ENCODE measurements around the gene SRMS. TPM values are rescaled to one million over a fixed set of nuclear protein-coding genes. Genes with fewer than 3 reads are reported as not detected.

Gene SRMS
- total RNA-seq, 1 donor from 2014 or later: not detected

GRCh38 chr20:63587776-63588591 lies 40.4 kb upstream of the SRMS start:
- no peak for ATAC-seq
- H3K4me1 ChIP-seq: no peaks in the 10 kb centered on the region
- H3K27ac ChIP-seq: no peak overlapping the region
- peaks cover 44% of the 10 kb centered on the region for H3K36me3 ChIP-seq
- H3K9me3 ChIP-seq: no peaks in the 10 kb centered on the region
- intact Hi-C loops (cut with DNase I): no loop called here
- DNase-seq: no peak
- no peak overlapping the region for H3K4me3 ChIP-seq
- no peaks in the 10 kb centered on the region for H3K27me3 ChIP-seq (ENCODE audit: low read depth)
- TF ChIP-seq, protein P1, sequence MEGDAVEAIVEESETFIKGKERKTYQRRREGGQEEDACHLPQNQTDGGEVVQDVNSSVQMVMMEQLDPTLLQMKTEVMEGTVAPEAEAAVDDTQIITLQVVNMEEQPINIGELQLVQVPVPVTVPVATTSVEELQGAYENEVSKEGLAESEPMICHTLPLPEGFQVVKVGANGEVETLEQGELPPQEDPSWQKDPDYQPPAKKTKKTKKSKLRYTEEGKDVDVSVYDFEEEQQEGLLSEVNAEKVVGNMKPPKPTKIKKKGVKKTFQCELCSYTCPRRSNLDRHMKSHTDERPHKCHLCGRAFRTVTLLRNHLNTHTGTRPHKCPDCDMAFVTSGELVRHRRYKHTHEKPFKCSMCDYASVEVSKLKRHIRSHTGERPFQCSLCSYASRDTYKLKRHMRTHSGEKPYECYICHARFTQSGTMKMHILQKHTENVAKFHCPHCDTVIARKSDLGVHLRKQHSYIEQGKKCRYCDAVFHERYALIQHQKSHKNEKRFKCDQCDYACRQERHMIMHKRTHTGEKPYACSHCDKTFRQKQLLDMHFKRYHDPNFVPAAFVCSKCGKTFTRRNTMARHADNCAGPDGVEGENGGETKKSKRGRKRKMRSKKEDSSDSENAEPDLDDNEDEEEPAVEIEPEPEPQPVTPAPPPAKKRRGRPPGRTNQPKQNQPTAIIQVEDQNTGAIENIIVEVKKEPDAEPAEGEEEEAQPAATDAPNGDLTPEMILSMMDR (IDR thresholded peaks at IDR 0.05): no peak

- TF ChIP-seq, protein P1 (IDR thresholded peaks at IDR 0.05): no peak
- Histone ChIP-seq H3K27ac (no peak overlapping the region), H3K36me3 (peaks cover 37% of the 10 kb centered on the region), H3K9me3 (no peaks in the 10 kb centered on the region), H3K27me3 (ENCODE audit: low read depth) (no peaks in the 10 kb centered on the region), H3K4me3 (no peak overlapping the region), H3K4me1 (no peaks in the 10 kb centered on the region)
- DNase-seq (no peak), ATAC-seq (no peak)
- intact Hi-C loops (cut with DNase I): no loop called here
Measured at GRCh38 chr20:63587256-63587655, 39.7 kb upstream of the SRMS start.

- intact Hi-C loops (cut with DNase I): no loop called here
- peaks cover 33% of the 10 kb centered on the region for H3K36me3 ChIP-seq
- no peaks in the 10 kb centered on the region for H3K9me3 ChIP-seq
- TF ChIP-seq, protein P1 (IDR thresholded peaks at IDR 0.05): no peak
- no peak for ATAC-seq
- no peak for DNase-seq
- H3K4me3 ChIP-seq: no peak overlapping the region
- no peak overlapping the region for H3K27ac ChIP-seq
- no peaks in the 10 kb centered on the region for H3K27me3 ChIP-seq (ENCODE audit: low read depth)
- H3K4me1 ChIP-seq: no peaks in the 10 kb centered on the region
Measured at GRCh38 chr20:63586797-63587196, 39.2 kb upstream of the SRMS start.

GRCh38 chr20:63585616-63586565 lies 38.3 kb upstream of the SRMS start:
- intact Hi-C loops (cut with DNase I): no loop called here
- no peak for ATAC-seq

More at GRCh38 chr20:63585616-63586565, 38.3 kb upstream of the SRMS start:
- H3K36me3 ChIP-seq: peaks cover 25% of the 10 kb centered on the region
- no peaks in the 10 kb centered on the region for H3K4me1 ChIP-seq
- no peak overlapping the region for H3K27ac ChIP-seq
- no peaks in the 10 kb centered on the region for H3K27me3 ChIP-seq (ENCODE audit: low read depth)
- TF ChIP-seq, protein P1 (IDR thresholded peaks at IDR 0.05): no peak
- H3K9me3 ChIP-seq: no peaks in the 10 kb centered on the region
- no peak overlapping the region for H3K4me3 ChIP-seq
- DNase-seq: no peak
